GM18526 (cell line): Measurements from ENCODE around the gene CAMK1D.

ENCODE experiments used
- POLR2A ChIP-seq: IDR thresholded peaks from 3 replicates; pipeline ENCODE4 v1.6.1; 2011; ENCODE audit not compliant: insufficient read length; ENCODE audit errors: extremely low read depth

The CAMK1D gene

GRCh38 chr10:12796401-12797160, 447.2 kb downstream of the CAMK1D start:
- no peak for TF ChIP-seq POLR2A

- no peak for TF ChIP-seq POLR2A
Measured at GRCh38 chr10:12797471-12798262, 448.3 kb downstream of the CAMK1D start.

GRCh38 chr10:12799144-12799543, 449.8 kb downstream of the CAMK1D start:
- TF ChIP-seq POLR2A: no peak

GRCh38 chr10:12799714-12800113, 450.4 kb downstream of the CAMK1D start:
- TF ChIP-seq POLR2A: no peak

- no peak for TF ChIP-seq POLR2A
Measured at GRCh38 chr10:12800302-12800701, 451.0 kb downstream of the CAMK1D start.

- TF ChIP-seq POLR2A: no peak
Measured at GRCh38 chr10:12801214-12802087, 452.1 kb downstream of the CAMK1D start.

- no peak for TF ChIP-seq POLR2A
Measured at GRCh38 chr10:12803776-12804175, 454.4 kb downstream of the CAMK1D start.

GRCh38 chr10:12806228-12807095, 457.1 kb downstream of the CAMK1D start:
- no peak for TF ChIP-seq POLR2A

- TF ChIP-seq POLR2A: no peak
Measured at GRCh38 chr10:12807096-12807755, 457.9 kb downstream of the CAMK1D start.

GRCh38 chr10:12808014-12808613, 458.8 kb downstream of the CAMK1D start:
- TF ChIP-seq POLR2A: no peak

- TF ChIP-seq POLR2A: no peak
Measured at GRCh38 chr10:12811826-12812225, 462.5 kb downstream of the CAMK1D start.

GRCh38 chr10:12812571-12812970, 463.2 kb downstream of the CAMK1D start:
- no peak for TF ChIP-seq POLR2A

- no peak for TF ChIP-seq POLR2A
Measured at GRCh38 chr10:12814166-12814565, 464.8 kb downstream of the CAMK1D start.

- no peak for TF ChIP-seq POLR2A
Measured at GRCh38 chr10:12819071-12819470, 469.7 kb downstream of the CAMK1D start.

- TF ChIP-seq POLR2A: no peak
Measured at GRCh38 chr10:12819656-12820055, 470.3 kb downstream of the CAMK1D start.
